Dermis microvascular lymphatic vessel endothelial cell (primary cell): ENCODE measurements around the gene NUBPL. TPM values are rescaled to one million over a fixed set of nuclear protein-coding genes. Genes with fewer than 3 reads are reported as not detected.
"Not testable (repeated sequence)": the region's sequence is repeated elsewhere in the genome, so short reads cannot be mapped to it uniquely, and the experiment has no call there.

Experiments used
- DNase-seq, 2 donors: peaks; one replicate each; pipeline versions ENCODE4 v3.0.0 to v3.0.0-alpha.2; 2010; ENCODE audit warnings: low read depth in 2 of 2
- total RNA-seq: library from RNA; depleted of rRNA; stranded (reverse); fragments of >200 nt; gene quantifications from 2 replicates; pipeline ENCODE4 v1.2.1, GENCODE V29; 2014

Gene NUBPL
- total RNA-seq, 1 donor from 2014 or later, result 4.7 TPM

GRCh38 chr14:31578266-31578665 is 17.1 kb downstream of the NUBPL start:
- DNase-seq, result no peak

GRCh38 chr14:31578792-31579501 is 17.7 kb downstream of the NUBPL start:
- DNase-seq, result no peak

- DNase-seq, result no peak
Observed at GRCh38 chr14:31580234-31580633, 19.0 kb downstream of the NUBPL start.

- no peak for DNase-seq
Observed at GRCh38 chr14:31582286-31582691, 21.1 kb downstream of the NUBPL start.

- no peak for DNase-seq
Observed at GRCh38 chr14:31582836-31583452, 21.7 kb downstream of the NUBPL start.

GRCh38 chr14:31590206-31590605 is 29.0 kb downstream of the NUBPL start:
- DNase-seq, result no peak

- no peak for DNase-seq
Observed at GRCh38 chr14:31592122-31592521, 30.9 kb downstream of the NUBPL start.

- DNase-seq, result no peak
Observed at GRCh38 chr14:31592631-31593030, 31.4 kb downstream of the NUBPL start.

GRCh38 chr14:31596342-31597095 is 35.3 kb downstream of the NUBPL start:
- DNase-seq, result no peak

GRCh38 chr14:31605702-31606101 is 44.5 kb downstream of the NUBPL start:
- no peak for DNase-seq

GRCh38 chr14:31611778-31612433 is 50.7 kb downstream of the NUBPL start:
- no peak for DNase-seq

- DNase-seq, result no peak
Observed at GRCh38 chr14:31613188-31613587, 52.0 kb downstream of the NUBPL start.

GRCh38 chr14:31618884-31619283 is 57.7 kb downstream of the NUBPL start:
- DNase-seq, result not testable (repeated sequence)

GRCh38 chr14:31619440-31619839 is 58.2 kb downstream of the NUBPL start:
- no peak for DNase-seq

GRCh38 chr14:31620898-31621297 is 59.7 kb downstream of the NUBPL start:
- not testable (repeated sequence) for DNase-seq

- no peak for DNase-seq
Observed at GRCh38 chr14:31622060-31622459, 60.9 kb downstream of the NUBPL start.

GRCh38 chr14:31652900-31653299 is 91.7 kb downstream of the NUBPL start:
- not testable (repeated sequence) for DNase-seq

GRCh38 chr14:31657917-31658316 is 96.7 kb downstream of the NUBPL start:
- no peak for DNase-seq

- DNase-seq, result no peak
Observed at GRCh38 chr14:31659278-31659677, 98.1 kb downstream of the NUBPL start.

- DNase-seq, result no peak
Observed at GRCh38 chr14:31660191-31660590, 99.0 kb downstream of the NUBPL start.

GRCh38 chr14:31660728-31661127 is 99.5 kb downstream of the NUBPL start:
- no peak for DNase-seq

- no peak for DNase-seq
Observed at GRCh38 chr14:31668348-31668747, 107.1 kb downstream of the NUBPL start.
